Transverse colon (tissue), 4 donors: ENCODE data around the gene AOPEP.

ENCODE experiments used
- CTCF ChIP-seq, 5 experiments: fragments of 200-600 bp in 3 of 5; fragments of 450-650 bp in 2 of 5; sonication (generic) in 3 of 5; IDR thresholded peaks; 1 replicate in 2 of 5; 2 replicates in 3 of 5; pipeline ENCODE4 v1.5.1; 2016 to 2017; ENCODE audit warnings: antibody characterized with exemption in 5 of 5, inconsistent platforms in 3 of 5, mild to moderate bottlenecking in 2 of 5, moderate library complexity in 1 of 5
- EP300 ChIP-seq: sonication (generic); formaldehyde crosslinking; IDR thresholded peaks from one replicate; pipeline ENCODE4 v1.6.1; 2017; ENCODE audit warnings: antibody characterized with exemption, low read depth
- POLR2AphosphoS5 ChIP-seq, 3 donors: sonication (generic); formaldehyde crosslinking; IDR thresholded peaks; one replicate each; pipeline ENCODE4 v1.6.1; 2016; ENCODE audit warnings: antibody characterized with exemption in 3 of 3

- TF ChIP-seq CTCF (IDR thresholded peaks at IDR 0.05) (no peak), EP300 (no peak), POLR2AphosphoS5 (IDR thresholded peaks at IDR 0.05) (peak in 1 of 3 donors; percentile 15)
Measured at GRCh38 chr9:95014917-95015316, 288.4 kb downstream of the AOPEP start.
